Measurements from ENCODE around the gene ROBO1. TPM values are rescaled to one million over a fixed set of nuclear protein-coding genes. Genes with fewer than 3 reads are reported as not detected.

ROBO1 gene
- total RNA-seq, 1 experiment from 2014 or later: 35.5 TPM

- ATAC-seq (peak; percentile 98), DNase-seq (peak; percentile 78)
- ChIA-PET POLR2A (ENCODE audit: unreplicated experiment) (interaction anchor here (0.6 kb wide), 1 partner anchor 515 kb away, joined by 4 read pairs; no protein-coding TSS in a partner anchor), CTCF (interaction anchor here (0.6 kb wide), 1 partner anchor 211 kb away, joined by 6 read pairs; no protein-coding TSS in a partner anchor)
- Histone ChIP-seq H3F3A (ENCODE audit: low read length, unreplicated experiment) (no peaks in the 10 kb centered on the region), H3K36me3 (ENCODE audit: low read depth, low read length) (no peaks in the 10 kb centered on the region), H4K20me1 (ENCODE audit: low read length) (no peaks in the 10 kb centered on the region), H3K27ac (ENCODE audit: low read length) (peak overlapping the region; percentile 24; the same call in 1 of the 2 replicates), H2AFZ (ENCODE audit: low read length) (no peak overlapping the region), H3K9ac (ENCODE audit: low read length) (no peak overlapping the region), H3K9me2 (replicated peaks; ENCODE audit: low read length) (no peaks in the 10 kb centered on the region), H3K79me2 (ENCODE audit: low read length) (no peaks in the 10 kb centered on the region), H3K9me3 (ENCODE audit: low read length) (no peaks in the 10 kb centered on the region), H3K4me3 (ENCODE audit: low read length) (no peak overlapping the region), H3K27me3 (ENCODE audit: low read length) (no peaks in the 10 kb centered on the region), H3K4me1 (ENCODE audit: insufficient read depth, low read length) (peaks cover 15% of the 10 kb centered on the region), H3K4me2 (ENCODE audit: low read length) (0 out of 2 replicates have a peak overlapping the region, but pooled peaks have one; percentile 11)
- no TSS peak for BruUV-seq (replicated peaks)
- TF ChIP-seq EZH2phosphoT487 (IDR thresholded peaks at IDR 0.05; ENCODE audit: borderline replicate concordance, low read length) (no peak), EZH2 (IDR thresholded peaks at IDR 0.05; ENCODE audit: low read length, unreplicated experiment) (no peak), CTCF (conservative IDR thresholded peaks at IDR 0.05; ENCODE audit: low read depth, low read length) (no peak)
- intact Hi-C loops (cut with micrococcal nuclease): no loop called here
These were observed 826.2 kb downstream of the ROBO1 start for GRCh38 chr3:78941587-78941986.

DNA sequence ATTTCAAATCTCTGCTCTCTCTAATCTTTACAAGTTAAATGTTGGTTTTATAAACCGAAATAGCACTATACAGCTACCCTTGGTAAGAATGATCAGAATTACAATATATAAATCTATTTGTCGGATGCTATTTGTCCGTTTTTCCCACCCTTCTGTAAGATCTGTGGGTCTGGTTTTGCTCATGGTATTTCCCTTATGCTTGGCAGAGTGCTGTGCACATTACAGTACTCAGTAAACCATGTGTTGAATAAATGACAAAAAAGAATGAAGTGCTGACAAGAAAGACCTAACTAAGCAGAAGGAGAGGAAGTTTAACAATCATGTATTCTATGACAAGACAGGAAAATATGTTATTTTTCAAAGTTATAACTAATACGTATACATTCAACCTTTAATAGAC, 827.2 kb downstream of the ROBO1 start:
- no peaks in the 10 kb centered on the region for H3K27me3 ChIP-seq (ENCODE audit: low read length)
- TF ChIP-seq EZH2 (IDR thresholded peaks at IDR 0.05; ENCODE audit: low read length, unreplicated experiment): no peak
- TF ChIP-seq CTCF (conservative IDR thresholded peaks at IDR 0.05; ENCODE audit: low read depth, low read length): no peak
- TF ChIP-seq EZH2phosphoT487 (IDR thresholded peaks at IDR 0.05; ENCODE audit: borderline replicate concordance, low read length): no peak
- no peak overlapping the region for H3K27ac ChIP-seq (ENCODE audit: low read length)
- no peak overlapping the region for H3K9ac ChIP-seq (ENCODE audit: low read length)
- H3K4me2 ChIP-seq (ENCODE audit: low read length): no peak overlapping the region
- CTCF ChIA-PET: no interaction called here
- no peak for ATAC-seq
- no TSS peak for BruUV-seq (replicated peaks)
- POLR2A ChIA-PET (ENCODE audit: unreplicated experiment): no interaction called here
- intact Hi-C loops (cut with micrococcal nuclease): no loop called here
- H3K4me3 ChIP-seq (ENCODE audit: low read length): no peak overlapping the region
- no peaks in the 10 kb centered on the region for H3K36me3 ChIP-seq (ENCODE audit: low read depth, low read length)
- DNase-seq: no peak
- no peaks in the 10 kb centered on the region for H3F3A ChIP-seq (ENCODE audit: low read length, unreplicated experiment)
- no peaks in the 10 kb centered on the region for H4K20me1 ChIP-seq (ENCODE audit: low read length)
- H3K79me2 ChIP-seq (ENCODE audit: low read length): no peaks in the 10 kb centered on the region
- no peak overlapping the region for H2AFZ ChIP-seq (ENCODE audit: low read length)
- peaks cover 15% of the 10 kb centered on the region for H3K4me1 ChIP-seq (ENCODE audit: insufficient read depth, low read length)
- no peaks in the 10 kb centered on the region for H3K9me3 ChIP-seq (ENCODE audit: low read length)
- H3K9me2 ChIP-seq (replicated peaks; ENCODE audit: low read length): no peaks in the 10 kb centered on the region

DNA sequence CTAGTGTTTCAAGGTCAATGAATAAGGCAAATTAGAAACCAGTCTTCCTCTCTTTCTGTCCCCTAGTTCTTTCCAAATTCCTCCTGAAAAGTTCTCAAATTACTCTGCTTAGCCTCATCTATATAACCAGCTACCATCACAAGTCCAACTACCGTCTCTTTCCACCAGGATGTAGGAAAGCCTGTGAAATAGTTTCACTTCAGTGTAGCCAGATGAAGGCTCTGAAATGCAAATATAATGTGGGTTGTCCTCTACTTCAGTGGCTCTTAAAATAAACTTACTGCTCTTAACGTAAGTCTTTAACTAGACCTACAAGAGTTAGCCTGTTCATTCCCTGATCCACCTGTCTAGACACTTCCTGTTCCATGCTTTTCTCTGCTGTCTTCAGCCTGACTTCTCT, 827.7 kb downstream of the ROBO1 start:
- Histone ChIP-seq H3K9me2 (replicated peaks; ENCODE audit: low read length) (no peaks in the 10 kb centered on the region), H3K4me2 (ENCODE audit: low read length) (no peak overlapping the region), H3K79me2 (ENCODE audit: low read length) (no peaks in the 10 kb centered on the region), H3K4me3 (ENCODE audit: low read length) (no peak overlapping the region), H3K9me3 (ENCODE audit: low read length) (no peaks in the 10 kb centered on the region), H3F3A (ENCODE audit: low read length, unreplicated experiment) (no peaks in the 10 kb centered on the region), H3K9ac (ENCODE audit: low read length) (no peak overlapping the region), H4K20me1 (ENCODE audit: low read length) (no peaks in the 10 kb centered on the region), H3K4me1 (ENCODE audit: insufficient read depth, low read length) (peaks cover 15% of the 10 kb centered on the region), H3K27me3 (ENCODE audit: low read length) (no peaks in the 10 kb centered on the region), H3K27ac (ENCODE audit: low read length) (no peak overlapping the region), H2AFZ (ENCODE audit: low read length) (no peak overlapping the region), H3K36me3 (ENCODE audit: low read depth, low read length) (no peaks in the 10 kb centered on the region)
- intact Hi-C loops (cut with micrococcal nuclease): no loop called here
- no peak for TF ChIP-seq EZH2 (IDR thresholded peaks at IDR 0.05; ENCODE audit: low read length, unreplicated experiment)
- TF ChIP-seq EZH2phosphoT487 (IDR thresholded peaks at IDR 0.05; ENCODE audit: borderline replicate concordance, low read length): no peak
- no peak for TF ChIP-seq CTCF (conservative IDR thresholded peaks at IDR 0.05; ENCODE audit: low read depth, low read length)
- ChIA-PET POLR2A (ENCODE audit: unreplicated experiment) (no interaction called here), CTCF (no interaction called here)
- DNase-seq (no peak), ATAC-seq (no peak)
- no TSS peak for BruUV-seq (replicated peaks)

All from PC-3 (cell line).